ENCODE measurements around the gene BTNL9.

Gene BTNL9

GRCh38 chr5:181061645-181062044, 21.6 kb downstream of the BTNL9 start:
- H3K36me3 ChIP-seq (ENCODE audit: control insufficient read depth in 2 of 2, insufficient read depth in 2 of 2, low read length in 2 of 2), result no peaks in the 10 kb centered on the region
- H3K27ac ChIP-seq (ENCODE audit: low read length), result no peak overlapping the region
- peaks cover 42 to 44% of the 10 kb centered on the region in 2 donors for H3K27me3 ChIP-seq (ENCODE audit: control insufficient read depth in 1 of 2, insufficient read depth in 2 of 2, low read length in 2 of 2)
- no peaks in the 10 kb centered on the region for H3K4me1 ChIP-seq (ENCODE audit: control insufficient read depth, insufficient read depth, low read length)
- H3K9ac ChIP-seq (ENCODE audit: low read length in 2 of 2), result no peak overlapping the region
- no peak overlapping the region for H3K4me3 ChIP-seq (ENCODE audit: low read length in 2 of 2)
- peaks cover 0 to 2% of the 10 kb centered on the region in 2 donors for H3K9me3 ChIP-seq (ENCODE audit: control insufficient read depth in 2 of 2, low read length in 2 of 2)

GRCh38 chr5:181062631-181063030, 22.6 kb downstream of the BTNL9 start:
- peaks cover 40 to 42% of the 10 kb centered on the region in 2 donors for H3K27me3 ChIP-seq (ENCODE audit: control insufficient read depth in 1 of 2, insufficient read depth in 2 of 2, low read length in 2 of 2)
- H3K27ac ChIP-seq (ENCODE audit: low read length), result no peak overlapping the region

GRCh38 chr5:181063514-181063913, 23.4 kb downstream of the BTNL9 start:
- no peaks in the 10 kb centered on the region for H3K36me3 ChIP-seq (ENCODE audit: control insufficient read depth in 2 of 2, insufficient read depth in 2 of 2, low read length in 2 of 2)
- peaks cover 0 to 2% of the 10 kb centered on the region in 2 donors for H3K9me3 ChIP-seq (ENCODE audit: control insufficient read depth in 2 of 2, low read length in 2 of 2)
- peaks cover 32 to 33% of the 10 kb centered on the region in 2 donors for H3K27me3 ChIP-seq (ENCODE audit: control insufficient read depth in 1 of 2, insufficient read depth in 2 of 2, low read length in 2 of 2)
- H3K9ac ChIP-seq (ENCODE audit: low read length in 2 of 2), result no peak overlapping the region
- H3K27ac ChIP-seq (ENCODE audit: low read length), result no peak overlapping the region
- H3K4me1 ChIP-seq (ENCODE audit: control insufficient read depth, insufficient read depth, low read length), result no peaks in the 10 kb centered on the region
- H3K4me3 ChIP-seq (ENCODE audit: low read length in 2 of 2), result no peak overlapping the region

More at GRCh38 chr5:181062631-181063030, 22.6 kb downstream of the BTNL9 start:
- Histone ChIP-seq H3K4me3 (ENCODE audit: low read length in 2 of 2) (no peak overlapping the region), H3K9me3 (ENCODE audit: control insufficient read depth in 2 of 2, low read length in 2 of 2) (peaks cover 0 to 2% of the 10 kb centered on the region in 2 donors), H3K4me1 (ENCODE audit: control insufficient read depth, insufficient read depth, low read length) (no peaks in the 10 kb centered on the region), H3K9ac (ENCODE audit: low read length in 2 of 2) (no peak overlapping the region), H3K36me3 (ENCODE audit: control insufficient read depth in 2 of 2, insufficient read depth in 2 of 2, low read length in 2 of 2) (no peaks in the 10 kb centered on the region)

GRCh38 chr5:181064987-181065386, 24.9 kb downstream of the BTNL9 start:
- no peak overlapping the region for H3K4me3 ChIP-seq (ENCODE audit: low read length in 2 of 2)
- H3K27me3 ChIP-seq (ENCODE audit: control insufficient read depth in 1 of 2, insufficient read depth in 2 of 2, low read length in 2 of 2), result peaks cover 23 to 32% of the 10 kb centered on the region in 2 donors
- no peaks in the 10 kb centered on the region for H3K4me1 ChIP-seq (ENCODE audit: control insufficient read depth, insufficient read depth, low read length)
- H3K9me3 ChIP-seq (ENCODE audit: control insufficient read depth in 2 of 2, low read length in 2 of 2), result peaks cover 0 to 2% of the 10 kb centered on the region in 2 donors
- no peak overlapping the region for H3K9ac ChIP-seq (ENCODE audit: low read length in 2 of 2)
- no peaks in the 10 kb centered on the region for H3K36me3 ChIP-seq (ENCODE audit: control insufficient read depth in 2 of 2, insufficient read depth in 2 of 2, low read length in 2 of 2)
- no peak overlapping the region for H3K27ac ChIP-seq (ENCODE audit: low read length)

GRCh38 chr5:181069767-181070491, 29.9 kb downstream of the BTNL9 start:
- H3K4me1 ChIP-seq (ENCODE audit: control insufficient read depth, insufficient read depth, low read length), result no peaks in the 10 kb centered on the region
- H3K27me3 ChIP-seq (ENCODE audit: control insufficient read depth in 1 of 2, insufficient read depth in 2 of 2, low read length in 2 of 2), result peaks cover 9 to 16% of the 10 kb centered on the region in 2 donors
- H3K4me3 ChIP-seq (ENCODE audit: low read length in 2 of 2), result no peak overlapping the region
- H3K9me3 ChIP-seq (ENCODE audit: control insufficient read depth in 2 of 2, low read length in 2 of 2), result no peaks in the 10 kb centered on the region
- no peak overlapping the region for H3K27ac ChIP-seq (ENCODE audit: low read length)
- H3K9ac ChIP-seq (ENCODE audit: low read length in 2 of 2), result no peak overlapping the region
- no peaks in the 10 kb centered on the region for H3K36me3 ChIP-seq (ENCODE audit: control insufficient read depth in 2 of 2, insufficient read depth in 2 of 2, low read length in 2 of 2)

GRCh38 chr5:181070523-181070922, 30.5 kb downstream of the BTNL9 start:
- Histone ChIP-seq H3K4me3 (ENCODE audit: low read length in 2 of 2) (no peak overlapping the region), H3K27me3 (ENCODE audit: control insufficient read depth in 1 of 2, insufficient read depth in 2 of 2, low read length in 2 of 2) (peaks cover 9 to 14% of the 10 kb centered on the region in 2 donors), H3K9me3 (ENCODE audit: control insufficient read depth in 2 of 2, low read length in 2 of 2) (no peaks in the 10 kb centered on the region), H3K4me1 (ENCODE audit: control insufficient read depth, insufficient read depth, low read length) (no peaks in the 10 kb centered on the region), H3K27ac (ENCODE audit: low read length) (no peak overlapping the region), H3K36me3 (ENCODE audit: control insufficient read depth in 2 of 2, insufficient read depth in 2 of 2, low read length in 2 of 2) (no peaks in the 10 kb centered on the region), H3K9ac (ENCODE audit: low read length in 2 of 2) (no peak overlapping the region)

- Histone ChIP-seq H3K36me3 (ENCODE audit: control insufficient read depth in 2 of 2, insufficient read depth in 2 of 2, low read length in 2 of 2) (no peaks in the 10 kb centered on the region), H3K4me1 (ENCODE audit: control insufficient read depth, insufficient read depth, low read length) (no peaks in the 10 kb centered on the region), H3K4me3 (ENCODE audit: low read length in 2 of 2) (no peak overlapping the region), H3K9me3 (ENCODE audit: control insufficient read depth in 2 of 2, low read length in 2 of 2) (no peaks in the 10 kb centered on the region), H3K27ac (ENCODE audit: low read length) (no peak overlapping the region), H3K9ac (ENCODE audit: low read length in 2 of 2) (no peak overlapping the region), H3K27me3 (ENCODE audit: control insufficient read depth in 1 of 2, insufficient read depth in 2 of 2, low read length in 2 of 2) (peaks cover 9 to 13% of the 10 kb centered on the region in 2 donors)
Measured at GRCh38 chr5:181071257-181071656, 31.2 kb downstream of the BTNL9 start.

GRCh38 chr5:181076920-181077319, 36.9 kb downstream of the BTNL9 start:
- no peaks in the 10 kb centered on the region for H3K36me3 ChIP-seq (ENCODE audit: control insufficient read depth in 2 of 2, insufficient read depth in 2 of 2, low read length in 2 of 2)
- H3K27ac ChIP-seq (ENCODE audit: low read length), result no peak overlapping the region

GRCh38 chr5:181081989-181082388, 41.9 kb downstream of the BTNL9 start:
- Histone ChIP-seq H3K9me3 (ENCODE audit: control insufficient read depth in 2 of 2, low read length in 2 of 2) (peaks cover 0 to 8% of the 10 kb centered on the region in 2 donors), H3K36me3 (ENCODE audit: control insufficient read depth in 2 of 2, insufficient read depth in 2 of 2, low read length in 2 of 2) (no peaks in the 10 kb centered on the region), H3K27ac (ENCODE audit: low read length) (no peak overlapping the region), H3K4me3 (ENCODE audit: low read length in 2 of 2) (no peak overlapping the region), H3K4me1 (ENCODE audit: control insufficient read depth, insufficient read depth, low read length) (no peaks in the 10 kb centered on the region), H3K9ac (ENCODE audit: low read length in 2 of 2) (no peak overlapping the region), H3K27me3 (ENCODE audit: control insufficient read depth in 1 of 2, insufficient read depth in 2 of 2, low read length in 2 of 2) (peaks cover 0 to 6% of the 10 kb centered on the region in 2 donors)

More at GRCh38 chr5:181076920-181077319, 36.9 kb downstream of the BTNL9 start:
- Histone ChIP-seq H3K9ac (ENCODE audit: low read length in 2 of 2) (no peak overlapping the region), H3K9me3 (ENCODE audit: control insufficient read depth in 2 of 2, low read length in 2 of 2) (peaks cover 0 to 8% of the 10 kb centered on the region in 2 donors), H3K27me3 (ENCODE audit: control insufficient read depth in 1 of 2, insufficient read depth in 2 of 2, low read length in 2 of 2) (peaks cover 0 to 10% of the 10 kb centered on the region in 2 donors), H3K4me1 (ENCODE audit: control insufficient read depth, insufficient read depth, low read length) (no peaks in the 10 kb centered on the region), H3K4me3 (ENCODE audit: low read length in 2 of 2) (no peak overlapping the region)

- Histone ChIP-seq H3K9ac (ENCODE audit: low read length in 2 of 2) (no peak overlapping the region), H3K27ac (ENCODE audit: low read length) (no peak overlapping the region), H3K4me3 (ENCODE audit: low read length in 2 of 2) (no peak overlapping the region), H3K9me3 (ENCODE audit: control insufficient read depth in 2 of 2, low read length in 2 of 2) (peaks cover 0 to 5% of the 10 kb centered on the region in 2 donors), H3K36me3 (ENCODE audit: control insufficient read depth in 2 of 2, insufficient read depth in 2 of 2, low read length in 2 of 2) (no peaks in the 10 kb centered on the region), H3K27me3 (ENCODE audit: control insufficient read depth in 1 of 2, insufficient read depth in 2 of 2, low read length in 2 of 2) (peaks cover 0 to 6% of the 10 kb centered on the region in 2 donors), H3K4me1 (ENCODE audit: control insufficient read depth, insufficient read depth, low read length) (no peaks in the 10 kb centered on the region)
Measured at GRCh38 chr5:181084621-181085195, 44.6 kb downstream of the BTNL9 start.
